OCI-LY1 (cell line): ENCODE data around the gene NUTM2G.
"Not testable (repeated sequence)": the region's sequence is repeated elsewhere in the genome, so short reads cannot be mapped to it uniquely, and the experiment has no call there.

Source experiments
- EZH2 ChIP-seq: fragments of 200-600 bp; sonication (generic), shearing (Covaris generic); IDR thresholded peaks from 2 replicates; pipeline ENCODE4 v1.8.0; 2017; ENCODE audit warnings: borderline replicate concordance, mixed run types, mild to moderate bottlenecking, antibody characterized with exemption, low read length, moderate library complexity, mixed read lengths
- TF ChIP-seq, protein P1 (sequence below): fragments of 200-600 bp; sonication (generic), shearing (Covaris generic); IDR thresholded peaks from 2 replicates; pipeline ENCODE4 v1.5.1; 2017; ENCODE audit warnings: mild to moderate bottlenecking, antibody characterized with exemption, low read length, moderate library complexity, mixed read lengths

DNA sequence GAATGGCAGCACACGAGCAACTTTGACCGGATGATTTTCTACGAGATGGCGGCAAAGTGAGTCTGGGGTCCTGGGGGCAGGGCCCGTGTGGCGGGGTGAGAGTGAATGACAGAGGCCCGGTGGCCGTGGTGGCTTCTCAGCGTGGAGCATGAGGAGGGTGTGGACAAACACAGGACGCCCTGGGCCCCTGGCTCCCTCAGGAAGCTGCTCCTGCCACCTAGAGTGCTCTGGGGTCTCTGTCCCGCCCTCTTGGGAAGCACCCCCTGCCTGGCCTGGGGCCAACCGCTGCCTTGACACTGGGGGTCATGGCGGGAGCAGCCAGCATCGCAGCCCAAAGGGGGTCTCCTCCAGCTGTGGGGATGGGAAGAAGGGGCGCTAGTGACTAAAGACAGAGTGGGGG, 6.8 kb downstream of the NUTM2G start:
- TF ChIP-seq, protein P1, sequence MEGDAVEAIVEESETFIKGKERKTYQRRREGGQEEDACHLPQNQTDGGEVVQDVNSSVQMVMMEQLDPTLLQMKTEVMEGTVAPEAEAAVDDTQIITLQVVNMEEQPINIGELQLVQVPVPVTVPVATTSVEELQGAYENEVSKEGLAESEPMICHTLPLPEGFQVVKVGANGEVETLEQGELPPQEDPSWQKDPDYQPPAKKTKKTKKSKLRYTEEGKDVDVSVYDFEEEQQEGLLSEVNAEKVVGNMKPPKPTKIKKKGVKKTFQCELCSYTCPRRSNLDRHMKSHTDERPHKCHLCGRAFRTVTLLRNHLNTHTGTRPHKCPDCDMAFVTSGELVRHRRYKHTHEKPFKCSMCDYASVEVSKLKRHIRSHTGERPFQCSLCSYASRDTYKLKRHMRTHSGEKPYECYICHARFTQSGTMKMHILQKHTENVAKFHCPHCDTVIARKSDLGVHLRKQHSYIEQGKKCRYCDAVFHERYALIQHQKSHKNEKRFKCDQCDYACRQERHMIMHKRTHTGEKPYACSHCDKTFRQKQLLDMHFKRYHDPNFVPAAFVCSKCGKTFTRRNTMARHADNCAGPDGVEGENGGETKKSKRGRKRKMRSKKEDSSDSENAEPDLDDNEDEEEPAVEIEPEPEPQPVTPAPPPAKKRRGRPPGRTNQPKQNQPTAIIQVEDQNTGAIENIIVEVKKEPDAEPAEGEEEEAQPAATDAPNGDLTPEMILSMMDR, result not testable (repeated sequence)
- TF ChIP-seq EZH2, result not testable (repeated sequence)
